GM18870 (cell line): Measurements from ENCODE around the gene GJD4.

Experiments
- ATAC-seq: cut with Tn5 transposase; IDR thresholded peaks from one replicate; pipeline ENCODE4 v1.9.1; 2021; ENCODE audit warnings: moderate library complexity; ENCODE audit not compliant: unreplicated experiment

GJD4 gene, protein sequence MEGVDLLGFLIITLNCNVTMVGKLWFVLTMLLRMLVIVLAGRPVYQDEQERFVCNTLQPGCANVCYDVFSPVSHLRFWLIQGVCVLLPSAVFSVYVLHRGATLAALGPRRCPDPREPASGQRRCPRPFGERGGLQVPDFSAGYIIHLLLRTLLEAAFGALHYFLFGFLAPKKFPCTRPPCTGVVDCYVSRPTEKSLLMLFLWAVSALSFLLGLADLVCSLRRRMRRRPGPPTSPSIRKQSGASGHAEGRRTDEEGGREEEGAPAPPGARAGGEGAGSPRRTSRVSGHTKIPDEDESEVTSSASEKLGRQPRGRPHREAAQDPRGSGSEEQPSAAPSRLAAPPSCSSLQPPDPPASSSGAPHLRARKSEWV

DNA sequence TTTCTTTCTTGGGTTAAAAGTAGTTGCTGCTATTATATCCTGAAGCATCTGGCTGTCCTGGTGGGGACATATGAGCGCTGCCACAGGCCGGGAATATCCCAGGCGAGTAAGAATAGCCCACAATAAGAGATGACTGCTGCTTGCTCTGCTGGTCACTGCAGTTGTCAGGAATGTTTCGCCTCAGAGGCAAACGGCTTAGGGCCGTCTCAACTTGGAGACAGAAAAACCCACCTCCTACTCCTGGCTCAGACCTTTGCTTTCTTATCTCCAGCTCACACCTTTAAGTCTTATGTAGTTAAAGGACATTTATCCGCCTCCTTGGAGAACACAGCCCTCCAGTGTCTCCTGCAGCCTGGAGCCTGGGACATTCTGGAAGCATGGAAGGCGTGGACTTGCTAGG is at the start of gene GJD4:
Gene GJD4, plus strand, starts transcription at position 151 of the 400 bp plus-strand sequence. Its CDS starts 227 bp downstream, at position 378.
- ATAC-seq = no peak

DNA sequence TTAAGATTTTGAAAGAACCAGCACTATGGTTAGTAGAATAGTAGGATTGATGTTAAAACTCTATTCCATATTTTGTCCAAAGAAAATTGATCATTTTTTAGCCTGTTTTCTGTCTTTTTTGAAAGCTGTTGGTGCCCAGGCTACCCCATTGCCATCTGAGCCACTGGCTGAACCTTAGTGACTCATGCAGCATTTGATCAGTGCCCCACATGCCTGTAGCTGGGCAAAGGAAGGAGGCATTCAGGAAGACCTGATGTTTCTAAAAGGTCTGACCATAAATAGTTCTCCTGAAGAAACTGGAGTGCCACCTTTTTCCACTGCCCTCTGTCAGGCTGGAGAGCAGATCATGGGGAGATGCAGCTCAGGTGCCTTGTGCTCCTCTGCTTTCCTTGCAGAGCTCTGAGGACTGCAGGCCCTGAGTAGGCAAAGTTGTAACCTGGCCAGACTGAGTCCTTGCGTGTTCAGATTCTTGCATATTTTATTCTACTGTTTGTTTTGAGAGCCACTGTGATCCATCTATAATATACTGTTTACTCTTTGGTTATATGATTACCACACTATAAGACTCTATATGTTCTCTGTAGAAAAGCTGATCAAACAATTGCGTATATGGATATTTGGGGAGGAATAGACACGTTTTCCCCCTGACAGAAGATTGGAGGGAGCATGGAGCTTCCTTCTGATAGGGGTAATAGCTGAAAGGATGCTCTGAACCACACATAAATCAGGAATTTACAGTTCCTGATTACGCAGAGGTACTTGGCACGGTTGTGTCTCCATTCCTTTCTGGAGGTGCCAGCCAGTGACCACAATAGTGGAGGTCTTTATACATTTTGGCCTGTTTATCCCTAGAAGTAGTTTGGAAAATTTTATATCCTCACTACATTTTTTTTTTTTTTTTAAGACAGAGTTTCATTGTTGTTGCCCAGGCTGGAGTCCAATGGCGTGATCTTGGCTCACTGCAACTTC is 48.9 kb upstream of the GJD4 start:
- no peak for ATAC-seq

DNA sequence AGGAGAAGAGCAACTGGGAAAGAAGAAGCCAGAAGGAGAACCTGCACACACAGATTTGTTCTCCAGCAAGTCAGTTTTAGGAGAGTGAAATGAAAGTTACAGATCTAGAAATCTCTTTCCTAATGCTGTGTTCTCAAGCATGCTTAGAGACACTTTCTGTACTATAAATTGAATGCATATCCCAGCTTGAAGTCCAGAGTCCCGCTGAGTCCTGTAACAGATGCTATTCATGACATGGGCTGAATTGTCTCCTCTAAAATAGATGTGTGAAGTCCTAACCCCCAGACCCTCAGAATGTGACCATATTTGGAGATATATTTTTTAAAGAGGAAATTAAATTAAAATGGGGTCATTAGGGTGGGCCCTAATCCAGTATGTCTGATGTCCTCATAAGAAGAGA is 46.9 kb upstream of the GJD4 start:
- no peak for ATAC-seq

DNA sequence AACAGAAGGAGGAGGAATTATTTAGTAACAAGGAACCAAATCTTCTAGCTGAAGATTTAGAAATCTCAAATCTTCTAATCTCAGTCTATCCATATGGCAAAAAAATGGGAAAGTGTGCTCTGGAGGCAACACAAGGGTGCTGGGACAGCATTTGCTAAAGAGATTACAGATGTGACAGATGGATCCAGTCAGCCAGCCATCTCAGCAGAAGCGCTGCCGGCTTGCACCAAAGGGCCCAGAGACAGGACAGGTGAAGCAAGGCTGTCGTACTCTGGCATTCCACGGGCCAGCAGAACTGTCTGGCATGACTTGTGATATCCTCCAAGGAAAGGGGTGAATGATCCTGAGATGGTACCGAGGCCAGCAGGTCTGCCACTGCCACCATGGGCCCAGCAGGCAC is 45.7 kb upstream of the GJD4 start:
- no peak for ATAC-seq

DNA sequence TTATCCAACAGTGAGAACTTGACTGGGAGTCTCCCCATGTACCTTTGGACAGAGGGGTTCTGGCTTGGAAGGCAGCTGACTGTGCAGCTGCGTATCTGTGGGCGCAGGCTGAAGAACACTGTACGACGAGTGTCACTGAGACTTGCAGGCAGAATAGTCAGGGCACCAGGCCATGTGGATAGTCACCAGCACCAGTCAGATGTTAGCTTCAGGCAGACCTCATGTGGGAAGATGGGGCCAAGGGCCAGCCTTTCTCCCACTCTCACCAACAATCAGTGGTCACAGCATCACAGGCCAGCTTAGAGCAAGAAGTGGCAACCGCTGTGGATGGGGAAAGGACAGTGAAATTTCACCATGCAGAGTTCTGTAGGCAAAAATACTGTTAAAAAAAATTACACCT is 43.4 kb upstream of the GJD4 start:
- no peak for ATAC-seq

DNA sequence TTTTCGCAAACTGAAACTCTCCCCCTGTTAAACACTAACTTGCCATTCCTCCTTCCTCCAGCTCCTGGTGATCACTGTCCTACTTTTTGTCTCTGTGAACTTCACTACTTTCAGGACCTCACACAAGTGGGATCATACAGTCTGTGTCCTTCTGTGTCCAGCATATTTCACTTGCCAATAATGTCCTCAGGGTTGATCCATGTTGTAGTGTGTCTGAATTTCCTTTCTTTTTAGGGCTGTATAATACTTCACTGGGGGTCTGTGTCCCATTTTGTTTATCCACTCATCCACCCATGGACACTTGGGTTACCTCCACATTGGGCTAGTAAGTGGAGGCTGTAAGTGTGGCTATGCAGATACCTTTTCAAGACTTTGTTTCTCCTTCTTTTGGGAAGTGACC is 42.7 kb upstream of the GJD4 start:
- no peak for ATAC-seq

DNA sequence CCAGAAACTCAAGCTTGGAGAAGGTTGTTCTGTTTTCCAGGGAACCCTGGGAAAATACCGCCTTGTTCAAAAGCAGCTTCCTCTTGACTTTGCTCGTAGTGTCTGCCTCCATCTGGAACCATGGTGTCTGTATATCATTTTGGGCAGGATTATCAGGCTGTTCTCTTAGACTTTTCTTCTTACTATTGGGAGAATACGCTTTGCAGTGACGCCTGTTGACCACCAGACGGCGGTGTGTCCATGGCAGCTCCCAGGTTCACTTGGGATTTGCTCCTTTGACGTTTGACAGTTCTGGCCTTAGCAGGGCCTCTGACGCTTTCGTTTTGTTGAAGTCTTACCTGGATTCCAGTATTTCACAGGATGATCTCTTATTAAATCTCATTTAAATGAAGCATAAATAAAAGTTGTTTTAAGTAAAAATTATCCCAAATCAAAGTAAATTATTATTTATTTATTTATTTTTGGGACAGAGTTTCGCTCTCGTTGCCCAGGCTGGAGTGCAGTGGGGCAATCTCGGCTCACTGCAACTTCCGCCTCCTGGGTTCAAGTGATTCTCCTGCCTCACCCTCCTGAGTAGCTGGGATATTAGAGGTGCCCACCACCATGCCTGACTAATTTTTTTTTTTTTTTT is 41.8 kb upstream of the GJD4 start:
- ATAC-seq = peak; percentile 58

DNA sequence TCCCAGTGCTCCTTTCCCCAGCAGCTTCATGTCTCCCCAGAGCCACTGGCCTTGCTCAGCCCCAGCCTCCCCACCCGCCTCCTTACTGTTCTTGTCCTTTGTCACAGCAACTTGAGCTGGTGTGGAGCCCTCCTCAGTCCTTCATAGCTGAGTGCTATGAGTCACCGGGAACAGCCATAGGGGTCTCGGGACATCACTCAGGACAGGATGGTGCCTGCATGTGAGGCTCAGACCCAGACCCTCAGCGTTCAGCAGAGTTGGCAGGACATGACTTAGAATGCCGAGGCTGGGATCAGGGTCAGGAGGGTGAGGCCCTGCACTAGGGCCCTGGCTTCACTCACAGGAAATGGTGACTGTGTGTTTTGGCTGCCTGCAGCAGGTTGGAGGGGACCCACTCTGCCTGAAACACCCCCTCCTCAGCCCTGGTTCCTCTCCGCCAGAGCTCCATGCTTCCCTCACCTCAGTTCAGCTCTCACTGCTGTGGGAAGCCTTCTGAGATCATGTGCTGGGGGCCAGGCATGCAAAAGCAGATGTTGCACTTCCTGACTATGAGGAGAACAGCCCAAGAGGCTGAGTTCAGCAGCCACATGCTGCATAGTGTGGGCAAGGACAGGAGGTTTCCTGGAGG is 40.7 kb upstream of the GJD4 start:
- no peak for ATAC-seq

DNA sequence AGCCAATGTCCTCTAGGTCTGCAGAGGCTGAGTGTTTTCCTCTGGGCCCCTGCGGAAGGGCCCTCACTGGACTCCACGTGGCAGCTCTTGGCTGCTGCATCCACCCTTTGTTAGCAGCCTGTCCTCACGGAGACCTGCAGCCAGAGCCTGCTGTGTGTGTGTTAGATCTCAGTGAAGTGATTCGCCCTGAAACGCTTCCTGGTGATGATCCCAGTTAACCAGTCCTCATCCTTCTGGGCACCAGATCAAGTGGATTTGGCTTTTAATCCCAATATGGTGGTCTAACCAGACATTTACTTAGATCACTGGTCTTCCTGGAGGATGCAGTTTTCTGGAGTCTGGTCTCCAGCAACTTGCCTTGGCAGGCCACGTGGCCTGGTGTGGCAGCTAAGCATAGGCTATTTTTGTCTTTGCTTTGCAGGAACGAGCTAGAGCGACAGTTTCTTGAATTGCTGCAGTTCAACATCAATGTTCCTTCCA is 39.5 kb upstream of the GJD4 start:
- no peak for ATAC-seq

DNA sequence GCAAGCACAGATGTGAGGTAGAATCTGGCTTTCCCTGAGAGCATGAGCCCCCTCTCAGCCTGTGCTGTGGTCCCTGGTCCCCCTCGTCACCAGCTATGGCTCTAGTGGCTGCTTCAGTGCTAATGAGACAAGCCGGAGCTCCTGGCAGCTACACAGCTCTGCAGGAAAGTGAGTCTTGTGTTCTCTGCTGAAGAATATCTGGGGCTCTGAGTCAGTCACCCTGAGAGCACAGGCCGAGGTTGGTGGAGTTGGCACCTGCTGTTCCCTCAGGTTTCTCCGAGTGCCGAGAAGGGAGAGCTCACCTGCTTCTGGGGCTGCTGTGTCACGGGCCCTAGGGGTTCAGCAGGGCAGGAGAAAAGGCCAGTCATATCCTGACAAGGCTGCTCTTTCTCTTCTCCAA is 37.2 kb upstream of the GJD4 start:
- no peak for ATAC-seq

DNA sequence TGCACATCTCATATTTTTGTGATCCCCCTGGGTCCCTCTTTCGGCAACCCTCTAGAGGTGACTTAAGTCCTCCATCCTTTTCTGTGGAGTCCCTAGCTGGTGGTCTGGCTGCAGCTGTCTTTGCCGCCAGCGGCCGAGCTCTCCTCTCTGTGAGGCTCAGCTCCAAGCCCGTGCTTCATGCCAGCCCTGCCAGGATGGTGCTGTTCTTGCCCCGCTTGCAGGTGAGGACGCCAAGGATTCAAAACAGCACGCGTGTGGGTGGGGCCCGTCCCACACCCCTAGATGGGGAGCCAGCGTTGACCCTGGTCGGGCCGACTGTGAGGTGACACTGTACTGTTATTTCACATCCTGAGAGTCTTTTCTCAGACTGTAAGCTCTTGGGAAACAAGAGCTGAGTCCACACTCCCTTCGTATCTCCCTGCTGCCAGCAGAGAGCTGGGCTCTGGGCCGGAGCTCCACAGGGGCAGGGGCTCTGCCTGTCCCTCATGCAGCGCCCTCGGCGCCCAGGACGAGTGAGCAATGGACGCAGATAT is 36.6 kb upstream of the GJD4 start:
- no peak for ATAC-seq

DNA sequence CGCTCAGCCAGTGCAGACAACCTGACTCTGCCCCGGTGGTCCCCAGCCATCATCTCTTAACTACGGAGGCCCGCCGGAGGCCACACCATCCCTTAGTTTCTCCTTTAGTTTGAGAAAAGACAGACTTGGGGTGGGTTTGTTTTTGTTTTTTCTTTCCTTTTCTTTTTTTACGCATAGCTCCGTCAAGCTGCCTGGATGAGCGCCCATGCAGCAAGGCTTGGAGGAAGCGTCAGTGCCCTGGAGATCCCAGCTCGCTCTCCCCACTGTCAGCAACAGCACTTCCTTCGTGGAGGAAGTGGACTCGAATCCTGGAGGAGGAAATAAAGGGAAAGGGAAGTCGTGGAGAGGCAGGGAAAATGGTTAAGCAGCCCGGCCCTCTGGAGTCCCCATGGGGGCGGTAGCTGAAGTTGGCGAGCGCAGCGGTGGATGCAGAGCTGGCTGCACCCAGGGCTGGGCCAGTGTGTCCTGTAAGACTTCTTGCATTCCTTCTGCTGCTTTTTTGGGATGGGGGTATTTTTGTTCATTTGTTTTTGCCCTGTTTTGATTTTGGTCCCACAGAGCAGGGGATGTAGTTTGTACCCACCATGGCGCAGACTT is 35.9 kb upstream of the GJD4 start:
- ATAC-seq = no peak

DNA sequence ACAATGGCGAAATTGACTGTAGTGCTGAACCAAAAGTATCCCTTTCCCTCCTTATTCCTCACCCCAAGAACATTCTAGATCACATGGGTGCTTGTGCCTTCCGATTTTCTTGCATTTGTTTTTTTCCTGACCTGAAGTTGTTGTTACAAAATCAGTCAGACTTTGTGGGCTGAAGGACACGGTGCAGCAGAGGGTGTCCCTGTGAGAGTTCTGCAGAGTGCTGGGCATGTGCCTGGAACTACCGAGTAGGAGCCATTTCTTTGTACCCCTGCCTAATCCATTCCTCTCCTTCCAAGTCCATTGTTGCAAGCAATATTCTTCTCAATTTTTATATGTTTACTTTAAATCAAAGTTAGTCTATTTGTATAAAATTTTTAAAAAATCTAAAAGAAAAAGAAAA is 35.3 kb upstream of the GJD4 start:
- ATAC-seq = no peak

DNA sequence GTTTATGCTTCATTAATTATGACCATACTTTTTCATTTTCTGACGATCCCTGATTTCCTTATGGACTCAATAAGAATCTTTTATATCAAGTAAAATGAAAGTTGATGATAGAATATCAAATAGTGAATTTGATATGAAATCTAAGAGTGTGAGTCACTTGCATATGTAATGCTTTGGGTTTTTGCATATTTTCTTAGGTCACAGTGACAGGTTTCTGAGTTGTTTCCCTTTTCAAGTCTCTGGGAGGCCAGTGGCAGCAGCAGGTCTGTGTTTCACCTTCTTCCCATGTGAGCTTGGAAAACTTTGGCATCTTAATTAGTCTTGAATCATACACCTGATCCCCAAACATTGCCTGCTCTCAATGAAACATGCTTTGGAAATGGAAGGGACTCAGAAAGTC is 34.7 kb upstream of the GJD4 start:
- no peak for ATAC-seq

DNA sequence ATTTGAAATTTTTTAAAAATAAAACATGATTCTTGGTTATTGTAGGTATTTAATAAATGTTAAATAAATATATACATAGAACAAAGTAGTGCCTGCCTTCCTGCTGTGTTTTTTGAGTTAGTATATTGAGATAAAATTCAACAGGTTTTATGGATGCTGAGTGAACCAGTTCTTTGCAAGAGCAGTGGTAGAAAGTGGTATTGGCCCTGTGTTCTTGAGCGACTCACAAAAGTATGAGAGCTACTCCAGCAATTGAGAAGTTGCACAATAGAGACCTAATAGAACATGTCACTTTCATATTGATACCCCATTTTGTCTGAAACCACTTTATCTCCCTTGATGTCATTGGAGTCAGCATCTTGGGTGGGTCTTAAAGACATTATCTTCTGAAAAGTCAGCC is 32.6 kb upstream of the GJD4 start:
- ATAC-seq = no peak

DNA sequence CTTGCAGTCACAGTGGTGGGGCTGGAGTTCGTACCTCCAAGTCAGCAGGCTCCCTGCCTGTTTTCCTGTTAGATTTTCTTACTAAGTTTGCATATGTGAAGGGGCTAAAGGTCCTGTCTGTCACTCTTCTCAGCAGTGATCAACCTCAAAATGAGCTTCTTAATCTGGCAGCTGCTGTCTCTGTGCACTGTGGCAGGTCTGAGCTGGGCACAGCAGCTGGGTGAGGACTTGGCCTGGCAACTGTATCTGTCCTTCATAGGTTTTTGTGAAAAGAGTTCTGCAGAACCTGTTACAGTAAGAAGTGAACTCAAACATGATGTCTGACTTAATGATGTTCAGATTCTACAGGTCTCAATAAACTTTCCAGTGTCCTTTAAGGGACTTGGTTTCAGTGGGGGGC is 31.3 kb upstream of the GJD4 start:
- ATAC-seq = no peak

DNA sequence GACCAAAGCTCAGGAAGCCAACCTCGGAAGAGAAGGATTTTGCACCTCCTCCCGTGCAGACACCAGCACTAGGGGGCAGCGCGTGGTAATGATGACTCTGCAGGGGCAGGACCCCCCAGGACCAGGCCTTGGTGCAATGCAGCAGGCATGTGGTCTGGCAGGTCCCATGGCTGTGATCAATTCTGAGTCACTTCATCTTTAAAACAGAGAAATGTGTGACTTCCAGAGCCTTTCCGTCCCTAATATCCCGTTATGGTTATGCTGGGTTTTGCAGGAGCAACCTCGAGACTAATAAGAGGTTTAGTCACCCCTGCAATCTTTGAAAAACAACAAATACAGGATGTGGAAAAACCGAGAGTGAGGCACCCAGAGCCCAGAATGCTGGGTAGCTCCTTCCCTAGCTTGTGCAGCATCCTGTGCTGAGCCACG is 30.2 kb upstream of the GJD4 start:
- ATAC-seq = no peak

DNA sequence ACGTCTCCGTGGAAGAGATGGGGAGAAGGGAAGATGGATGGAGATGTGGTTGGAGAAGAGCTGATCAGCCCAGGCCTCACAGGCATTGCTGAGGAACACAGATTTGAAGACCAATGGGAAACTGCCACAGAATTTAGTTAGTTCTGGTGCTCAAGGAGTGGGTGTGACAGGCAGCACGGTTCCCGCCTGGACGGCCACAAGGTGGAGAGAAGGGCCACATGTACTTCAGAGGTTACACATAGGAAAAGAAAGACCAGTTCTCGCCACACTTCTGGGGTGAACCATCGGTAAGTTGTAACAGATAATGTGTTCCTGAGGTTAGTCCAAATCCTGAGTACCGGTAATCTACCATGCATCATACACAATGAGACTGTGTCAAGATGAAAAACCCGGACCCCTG is 29.5 kb upstream of the GJD4 start:
- ATAC-seq = no peak

DNA sequence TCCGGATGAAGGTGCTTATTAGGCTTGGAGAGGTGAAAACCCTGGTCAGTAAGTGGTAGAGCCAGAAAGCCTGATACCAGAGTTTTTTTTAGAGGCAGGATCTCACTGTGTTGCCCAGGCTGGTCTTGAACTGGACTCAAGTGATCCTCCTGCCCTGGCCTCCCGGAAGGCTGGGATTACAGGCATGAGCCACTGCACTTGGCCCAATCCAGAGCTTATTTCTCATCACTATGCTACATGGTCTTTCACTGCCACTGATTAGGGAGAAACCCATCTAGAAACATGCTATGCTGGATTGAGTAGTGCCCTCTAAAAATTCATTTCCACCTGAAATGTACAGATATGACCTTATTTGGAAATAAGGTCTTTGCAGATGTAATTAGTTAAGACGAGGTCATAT is 28.4 kb upstream of the GJD4 start:
- no peak for ATAC-seq

DNA sequence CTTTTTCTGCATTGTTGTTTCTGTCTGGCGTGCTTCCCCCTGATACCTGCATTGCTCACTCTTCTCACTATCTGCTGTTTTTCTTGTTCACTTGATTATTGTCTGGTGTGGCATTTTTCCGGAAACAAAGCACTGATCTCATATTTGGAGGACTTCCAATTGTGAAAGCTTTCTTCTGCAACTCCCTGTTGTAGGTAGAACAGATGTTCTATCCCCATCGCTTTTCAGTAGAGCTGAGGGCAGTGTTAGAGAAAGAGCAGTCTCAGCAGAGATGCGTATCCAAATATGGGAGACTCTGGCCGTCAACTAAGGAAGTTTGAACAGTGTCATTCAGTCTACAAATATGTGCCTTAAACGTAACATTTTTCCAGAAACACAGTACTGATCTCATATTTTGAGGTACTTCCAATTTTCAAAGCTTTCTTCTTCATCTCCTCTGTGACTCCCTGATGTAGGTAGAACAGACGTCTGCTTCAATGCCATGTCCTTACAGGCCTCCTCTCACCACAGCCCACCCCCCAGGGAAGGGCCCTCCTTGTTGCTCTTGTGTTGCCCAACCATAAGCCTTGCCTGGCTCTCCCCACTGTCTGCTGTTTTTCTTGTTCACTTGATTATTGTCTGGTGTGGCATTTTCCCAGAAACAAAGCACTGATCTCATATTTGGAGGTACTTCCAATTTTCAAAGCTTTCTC is 27.1 kb upstream of the GJD4 start:
- no peak for ATAC-seq
